H1 (cell line): ENCODE results near the gene CPTP. TPM values are rescaled to one million over a fixed set of nuclear protein-coding genes. Genes with fewer than 3 reads are reported as not detected.

ENCODE experiments used
- CTCF ChIA-PET: fragments of 300-600 bp; sonication (Branson Sonifier 250); formaldehyde crosslinking; loops from one replicate; lab custom pipeline; 2021; ENCODE audit not compliant: partially characterized antibody; lab: Charles Lee
- POLR2A ChIA-PET: fragments of 300-600 bp; sonication (Branson Sonifier 250); formaldehyde crosslinking; loops from one replicate; lab custom pipeline; 2021; ENCODE audit warnings: inconsistent platforms; ENCODE audit not compliant: partially characterized antibody; lab: Charles Lee
- DNase-seq, 2 experiments: peaks; one replicate each; pipeline versions ENCODE4 v3.0.0 to v3.0.0-alpha.2; 2010 to 2022; ENCODE audit warnings: low spot score in 2 of 2, low read depth in 1 of 2, mixed read lengths in 1 of 2
- FAIRE-seq: peaks from 2 replicates; lab custom pipeline; 2011; peaks lifted over from hg19 to GRCh38; lab: Jason Lieb, UNC
- H2AFZ ChIP-seq: 2 replicates; pipeline ENCODE4 v1.8.1; 2012; ENCODE audit warnings: low read length, inconsistent platforms
- H2AK5ac ChIP-seq: 2 replicates; pipeline ENCODE4 v1.6.1; 2013; ENCODE audit warnings: low read depth, low read length
- H2BK120ac ChIP-seq: replicated peaks from 2 replicates; pipeline ENCODE3; 2013; ENCODE audit warnings: low read depth, low read length, inconsistent platforms
- H2BK12ac ChIP-seq: 2 replicates; pipeline ENCODE4 v1.6.1; 2013; ENCODE audit warnings: low read depth, low read length
- H2BK15ac ChIP-seq: 2 replicates; pipeline ENCODE4 v1.6.1; 2013; ENCODE audit warnings: low read length
- H2BK20ac ChIP-seq: 2 replicates; pipeline ENCODE4 v1.6.1; 2013; ENCODE audit warnings: low read length
- H2BK5ac ChIP-seq: 2 replicates; pipeline ENCODE4 v1.6.1; 2013; ENCODE audit warnings: low read depth, low read length
- H3K14ac ChIP-seq: 2 replicates; pipeline ENCODE4 v1.6.1; 2013; ENCODE audit warnings: inconsistent platforms; ENCODE audit not compliant: insufficient read length
- H3K18ac ChIP-seq: 2 replicates; pipeline ENCODE4 v1.6.1; 2013; ENCODE audit warnings: low read length; ENCODE audit errors: extremely low read depth
- H3K23ac ChIP-seq: 2 replicates; pipeline ENCODE4 v1.6.1; 2013; ENCODE audit warnings: inconsistent platforms; ENCODE audit not compliant: insufficient read length
- H3K23me2 ChIP-seq: 2 replicates; pipeline ENCODE4 v1.6.1; 2013; ENCODE audit warnings: low read depth, low read length
- H3K27ac ChIP-seq: 2 replicates; pipeline ENCODE4 v1.6.1; 2011; ENCODE audit warnings: low read depth, low read length, inconsistent platforms
- H3K27me3 ChIP-seq, 4 experiments: replicated peaks in 1 of 4; 1 replicate in 1 of 4; 2 replicates in 3 of 4; pipeline versions ENCODE4 v1.6.1 to v1.8.1; 2011 to 2013; ENCODE audit warnings: low read length in 3 of 4, mild to moderate bottlenecking in 3 of 4, inconsistent platforms in 2 of 4, mixed read lengths in 2 of 4, moderate library complexity in 1 of 4; ENCODE audit not compliant: control insufficient read depth in 3 of 4, insufficient read depth in 3 of 4; ENCODE audit errors: extremely low read depth in 1 of 4
- H3K36me3 ChIP-seq, 4 experiments: 2 replicates each; pipeline versions ENCODE4 v1.6.1 to v1.8.1; 2011 to 2013; ENCODE audit warnings: mild to moderate bottlenecking in 4 of 4, low read length in 3 of 4, moderate library complexity in 2 of 4, control low read depth in 1 of 4, inconsistent platforms in 1 of 4; ENCODE audit not compliant: insufficient read depth in 4 of 4, control insufficient read depth in 2 of 4
- H3K4ac ChIP-seq: replicated peaks from 2 replicates; pipeline ENCODE3; 2013; ENCODE audit warnings: low read length, low read depth, mixed read lengths, inconsistent platforms; ENCODE audit not compliant: insufficient read length
- H3K4me1 ChIP-seq, 4 experiments: replicated peaks in 1 of 4; 1 replicate in 1 of 4; 2 replicates in 3 of 4; pipeline versions ENCODE4 v1.6.1 to v1.8.1; 2011 to 2013; ENCODE audit warnings: low read length in 3 of 4, inconsistent platforms in 2 of 4, mixed read lengths in 1 of 4; ENCODE audit not compliant: insufficient read depth in 4 of 4, control insufficient read depth in 3 of 4
- H3K4me2 ChIP-seq, 2 experiments: 2 replicates each; pipeline versions ENCODE4 v1.6.1 to v1.8.1; 2011 to 2013; ENCODE audit warnings: low read depth in 2 of 2, low read length in 2 of 2, control low read depth in 1 of 2, inconsistent platforms in 1 of 2, mild to moderate bottlenecking in 1 of 2; ENCODE audit not compliant: insufficient read depth in 1 of 2
- H3K4me3 ChIP-seq, 4 experiments: fragments of 200-600, 300-600 bp in 1 of 4; sonication (generic), shearing (Covaris generic), sonication (Bioruptor Twin) in 1 of 4; 2 replicates each; pipeline versions ENCODE4 v1.5.1 to v1.8.1; 2011 to 2016; ENCODE audit warnings: low read length in 4 of 4, low read depth in 3 of 4, control low read depth in 2 of 4, inconsistent platforms in 2 of 4, mild to moderate bottlenecking in 2 of 4, mixed read lengths in 1 of 4, moderate library complexity in 1 of 4; ENCODE audit not compliant: insufficient read depth in 2 of 4; ENCODE audit errors: extremely low read depth in 1 of 4
- H3K56ac ChIP-seq: replicated peaks from 2 replicates; pipeline ENCODE3; 2013; ENCODE audit warnings: low read depth, mild to moderate bottlenecking, mixed read lengths, low read length, inconsistent platforms; ENCODE audit not compliant: insufficient read length
- H3K79me1 ChIP-seq: 2 replicates; pipeline ENCODE4 v1.6.1; 2013; ENCODE audit warnings: low read depth, low read length, control low read depth
- H3K79me2 ChIP-seq, 2 experiments: 2 replicates each; pipeline versions ENCODE4 v1.6.1 to v1.8.1; 2012 to 2013; ENCODE audit warnings: low read length in 2 of 2, mild to moderate bottlenecking in 2 of 2, inconsistent platforms in 1 of 2; ENCODE audit not compliant: insufficient read depth in 2 of 2, control insufficient read depth in 1 of 2
- H3K9ac ChIP-seq, 4 experiments: replicated peaks in 1 of 4; 1 replicate in 1 of 4; 2 replicates in 3 of 4; pipeline versions ENCODE4 v1.6.1 to v1.8.1; 2011 to 2013; ENCODE audit warnings: low read depth in 3 of 4, low read length in 3 of 4, control low read depth in 2 of 4, mild to moderate bottlenecking in 2 of 4, moderate library complexity in 2 of 4, inconsistent platforms in 1 of 4; ENCODE audit errors: extremely low read depth in 1 of 4
- H3K9me3 ChIP-seq, 2 experiments: 2 replicates each; pipeline versions ENCODE4 v1.6.1 to v1.8.1; 2012 to 2013; ENCODE audit warnings: mild to moderate bottlenecking in 2 of 2, moderate library complexity in 2 of 2, control low read depth in 1 of 2, inconsistent platforms in 1 of 2, low read depth in 1 of 2, low read length in 1 of 2, mixed read lengths in 1 of 2; ENCODE audit not compliant: insufficient read depth in 2 of 2
- H4K20me1 ChIP-seq, 2 experiments: replicated peaks in 1 of 2; 2 replicates each; pipeline versions ENCODE3 to v1.8.1; 2011 to 2013; ENCODE audit warnings: inconsistent platforms in 2 of 2, low read length in 2 of 2, mild to moderate bottlenecking in 1 of 2; ENCODE audit not compliant: insufficient read depth in 2 of 2, control insufficient read depth in 1 of 2
- H4K5ac ChIP-seq: 2 replicates; pipeline ENCODE4 v1.6.1; 2013; ENCODE audit warnings: low read length, low read depth, mixed read lengths, inconsistent platforms; ENCODE audit not compliant: insufficient read length
- H4K8ac ChIP-seq: 2 replicates; pipeline ENCODE4 v1.8.0; 2013; ENCODE audit warnings: mild to moderate bottlenecking, moderate library complexity, low read length, inconsistent platforms; ENCODE audit not compliant: insufficient read depth; ENCODE audit errors: extremely low read depth
- H4K91ac ChIP-seq: replicated peaks from 2 replicates; pipeline ENCODE3; 2013; ENCODE audit warnings: low read length, mixed read lengths, inconsistent platforms; ENCODE audit not compliant: insufficient read length
- SUZ12 ChIP-seq: fragments of 200-600 bp; sonication (generic); IDR thresholded peaks from 2 replicates; pipeline ENCODE4 v1.6.1; 2012; ENCODE audit warnings: mild to moderate bottlenecking, inconsistent platforms, low read length, moderate library complexity, mixed read lengths
- WGBS, 2 experiments: shearing (Covaris generic) in 1 of 2; methylation state at CpG; one replicate each; pipeline versions ENCODE4 v1.1.6 to v1.1.7; 2013 to 2015; ENCODE audit warnings: low lambda C conversion rate in 2 of 2, mixed read lengths in 2 of 2, inconsistent platforms in 1 of 2, low coverage in 1 of 2, missing lambda C conversion rate in 1 of 2; ENCODE audit not compliant: insufficient replicate concordance in 2 of 2, insufficient coverage in 1 of 2, insufficient read length in 1 of 2; ENCODE audit errors: extremely low coverage in 1 of 2, missing lambda C conversion rate in 1 of 2; 5-methylcytosine and 5-hydroxymethylcytosine counted together
- polyA plus RNA-seq, 7 experiments: library from polyadenylated mRNA; depleted of rRNA in 3 of 7; stranded (reverse) in 5 of 7; unstranded in 2 of 7; fragments of >200 nt in 5 of 7; fragments of 200-250 nt in 2 of 7; gene quantifications; 1 replicate in 5 of 7; 2 replicates in 1 of 7; 4 replicates in 1 of 7; pipeline versions ENCODE4 v1.2.1 to v1.2.3, GENCODE V29; 2011 to 2013; ENCODE audit warnings: missing spikeins in 2 of 7, mixed read lengths in 2 of 7
- total RNA-seq: library from RNA; stranded (reverse); fragmentation: NEBNext Ultra II Directional; extraction: Animal tissue kit (Norgen Biotek cat#: 25700); gene quantifications from 2 replicates; pipeline ENCODE4 v1.2.1, GENCODE V29; 2021

Gene CPTP
- total and polyA plus RNA-seq, 2 of the 8 experiments (the other 6 are each of a cell fraction or from before 2014, with no cell fraction given), result 8.1 to 10.6 TPM

- Histone ChIP-seq H3K4me1 (no peaks in the 10 kb centered on the region; a peak in 1 of 7 replicates), H3K14ac (no peak overlapping the region), H3K23ac (no peak overlapping the region), H3K4me3 (no peak overlapping the region), H3K9me3 (peaks cover 0 to 5% of the 10 kb centered on the region in 2 experiments; a peak in 1 of 4 replicates), H3K79me2 (no peaks in the 10 kb centered on the region), H2BK15ac (no peak overlapping the region), H3K56ac (no peak overlapping the region), H3K23me2 (no peaks in the 10 kb centered on the region; the same call in 1 of the 2 replicates), H3K9ac (no peak overlapping the region), H2BK12ac (no peak overlapping the region), H3K27ac (no peak overlapping the region), H3K4ac (no peak overlapping the region), H3K18ac (no peak overlapping the region), H4K20me1 (peaks cover 14 to 36% of the 10 kb centered on the region in 2 experiments), H2BK5ac (no peak overlapping the region), H3K4me2 (no peak overlapping the region), H3K79me1 (peaks cover 11% of the 10 kb centered on the region), H4K5ac (no peak overlapping the region), H2BK20ac (no peak overlapping the region), H4K8ac (no peak overlapping the region), H3K36me3 (peaks cover 2 to 38% (median 13%) of the 10 kb centered on the region in 4 experiments; a peak in 7 of 8 replicates), H3K27me3 (no peaks in the 10 kb centered on the region; a peak in 1 of 7 replicates), H4K91ac (no peak overlapping the region), H2AK5ac (no peak overlapping the region), H2AFZ (no peak overlapping the region), H2BK120ac (no peak overlapping the region)
- FAIRE-seq, result no peak
- POLR2A ChIA-PET, result interaction anchor here (0.6 to 9.0 kb wide), 5 partner anchors 9 to 23 kb away, joined by 3 to 134 read pairs (median 12); no protein-coding TSS in a partner anchor
- no peak for DNase-seq
- CTCF ChIA-PET, result interaction anchor here (1.3 to 3.2 kb wide), 3 partner anchors 9 to 36 kb away, joined by 3 to 13 read pairs (median 3); partner anchors contain the start of gene DVL1
- WGBS, 2 experiments, result 80% methylated on average over 2 of the region's 26 CpGs; no CpG with 5 or more reads in 1 of the 2 experiments
- no peak for TF ChIP-seq SUZ12
Observed at GRCh38 chr1:1336446-1336845, 11.8 kb downstream of the CPTP start.
